SU-DHL-6 (cell line): ENCODE results near the gene HOXD3.

Experiments
- H2AFZ ChIP-seq: fragments of 200-600 bp; sonication (generic); 2 replicates; pipeline ENCODE4 v1.6.1; 2014; ENCODE audit warnings: low read depth, mild to moderate bottlenecking, moderate library complexity, mixed read lengths, antibody characterized with exemption, low read length; ENCODE audit not compliant: severe bottlenecking
- H3F3A ChIP-seq: fragments of 200-600 bp; shearing (Covaris generic); 2 replicates; pipeline ENCODE4 v1.6.0; 2016; ENCODE audit warnings: antibody characterized with exemption, mild to moderate bottlenecking; ENCODE audit not compliant: insufficient read depth
- H3K27ac ChIP-seq: fragments of 200-600 bp; sonication (generic); 2 replicates; pipeline ENCODE4 v1.5.1; 2016; ENCODE audit warnings: low read depth, mild to moderate bottlenecking, low read length, moderate library complexity, mixed read lengths
- H3K27me3 ChIP-seq: fragments of 200-600 bp; sonication (generic), shearing (Covaris generic); 2 replicates; pipeline ENCODE4 v1.6.0; 2014; ENCODE audit warnings: mild to moderate bottlenecking, low read length
- H3K36me3 ChIP-seq: fragments of 200-600 bp; sonication (generic); 2 replicates; pipeline ENCODE4 v1.6.1; 2014; ENCODE audit warnings: mild to moderate bottlenecking, low read length, mixed read lengths
- H3K4me2 ChIP-seq: fragments of 300-600, 200-600 bp; shearing (Covaris generic), sonication (generic); 2 replicates; pipeline ENCODE4 v1.6.0; 2014; ENCODE audit warnings: low read length, low read depth, mild to moderate bottlenecking; ENCODE audit not compliant: poor library complexity, severe bottlenecking
- H3K4me3 ChIP-seq: fragments of 200-600 bp; sonication (generic); 2 replicates; pipeline ENCODE4 v1.5.1; 2014; ENCODE audit warnings: antibody characterized with exemption, low read length, mild to moderate bottlenecking, mixed read lengths; ENCODE audit not compliant: insufficient read depth, poor library complexity, severe bottlenecking
- H3K79me2 ChIP-seq: fragments of 200-600 bp; sonication (generic); 2 replicates; pipeline ENCODE4 v1.6.1; 2014; ENCODE audit warnings: mild to moderate bottlenecking, low read length, moderate library complexity; ENCODE audit not compliant: insufficient read depth
- H3K9ac ChIP-seq: fragments of 200-600 bp; sonication (generic); 2 replicates; pipeline ENCODE4 v1.7.0; 2014; ENCODE audit warnings: mild to moderate bottlenecking, low read length
- H3K9me2 ChIP-seq: fragments of 200-600 bp; sonication (generic); replicated peaks from 2 replicates; pipeline ENCODE4 v1.6.1; 2014; ENCODE audit warnings: low read length; ENCODE audit not compliant: insufficient read depth
- H3K9me3 ChIP-seq: fragments of 200-600 bp; sonication (generic); 2 replicates; pipeline ENCODE4 v1.6.1; 2014; ENCODE audit warnings: low read length, mixed read lengths; ENCODE audit not compliant: insufficient read depth
- H4K20me1 ChIP-seq: fragments of 200-600 bp; sonication (generic); 2 replicates; pipeline ENCODE4 v1.6.1; 2014; ENCODE audit warnings: low read depth, mild to moderate bottlenecking, antibody characterized with exemption, low read length, moderate library complexity, mixed read lengths
- EZH2phosphoT487 ChIP-seq: fragments of 200-600 bp; sonication (generic), shearing (Covaris generic); conservative IDR thresholded peaks from 2 replicates; pipeline ENCODE4 v1.6.1; 2018; ENCODE audit warnings: mild to moderate bottlenecking, antibody characterized with exemption, low read length, moderate library complexity, mixed read lengths
- TF ChIP-seq, protein P1 (sequence below): fragments of 200-600 bp; sonication (generic); IDR thresholded peaks from one replicate; pipeline ENCODE4 v1.5.1; 2017; ENCODE audit warnings: antibody characterized with exemption, mild to moderate bottlenecking, low read length, moderate library complexity; ENCODE audit not compliant: insufficient read depth, poor library complexity, severe bottlenecking

The HOXD3 gene

DNA sequence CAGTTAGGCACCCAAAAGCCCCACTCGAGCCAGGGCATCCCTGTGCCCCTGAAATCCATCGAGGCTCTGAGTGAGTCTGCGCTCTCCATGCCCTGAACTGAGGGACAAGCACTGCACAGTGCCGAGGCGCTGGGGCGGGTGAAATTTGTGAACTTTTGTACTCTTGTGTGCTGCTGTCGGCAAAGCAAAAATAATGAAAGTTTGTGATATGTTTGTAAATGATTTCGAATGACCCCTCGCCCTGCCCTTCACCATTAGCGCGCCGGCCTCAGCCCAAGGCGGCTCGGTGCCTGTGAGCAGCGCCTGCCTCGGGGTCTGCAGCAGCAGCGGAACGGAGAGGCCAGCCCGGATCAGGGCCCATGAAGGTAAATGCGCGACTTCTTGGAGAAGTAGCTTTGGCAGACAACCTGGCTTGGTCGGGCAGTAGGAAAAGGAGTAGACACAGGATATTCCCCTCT is 7.6 kb upstream of the HOXD3 start:
- Histone ChIP-seq H3K79me2 (no peaks in the 10 kb centered on the region), H3K9me3 (no peaks in the 10 kb centered on the region), H3K4me2 (no peak overlapping the region), H3K36me3 (no peaks in the 10 kb centered on the region), H3K27ac (no peak overlapping the region), H3K9me2 (no peaks in the 10 kb centered on the region), H3K27me3 (no peaks in the 10 kb centered on the region), H4K20me1 (no peaks in the 10 kb centered on the region), H2AFZ (no peak overlapping the region), H3K9ac (no peak overlapping the region), H3F3A (no peaks in the 10 kb centered on the region), H3K4me3 (no peak overlapping the region)
- TF ChIP-seq EZH2phosphoT487 = no peak
- TF ChIP-seq, protein P1, sequence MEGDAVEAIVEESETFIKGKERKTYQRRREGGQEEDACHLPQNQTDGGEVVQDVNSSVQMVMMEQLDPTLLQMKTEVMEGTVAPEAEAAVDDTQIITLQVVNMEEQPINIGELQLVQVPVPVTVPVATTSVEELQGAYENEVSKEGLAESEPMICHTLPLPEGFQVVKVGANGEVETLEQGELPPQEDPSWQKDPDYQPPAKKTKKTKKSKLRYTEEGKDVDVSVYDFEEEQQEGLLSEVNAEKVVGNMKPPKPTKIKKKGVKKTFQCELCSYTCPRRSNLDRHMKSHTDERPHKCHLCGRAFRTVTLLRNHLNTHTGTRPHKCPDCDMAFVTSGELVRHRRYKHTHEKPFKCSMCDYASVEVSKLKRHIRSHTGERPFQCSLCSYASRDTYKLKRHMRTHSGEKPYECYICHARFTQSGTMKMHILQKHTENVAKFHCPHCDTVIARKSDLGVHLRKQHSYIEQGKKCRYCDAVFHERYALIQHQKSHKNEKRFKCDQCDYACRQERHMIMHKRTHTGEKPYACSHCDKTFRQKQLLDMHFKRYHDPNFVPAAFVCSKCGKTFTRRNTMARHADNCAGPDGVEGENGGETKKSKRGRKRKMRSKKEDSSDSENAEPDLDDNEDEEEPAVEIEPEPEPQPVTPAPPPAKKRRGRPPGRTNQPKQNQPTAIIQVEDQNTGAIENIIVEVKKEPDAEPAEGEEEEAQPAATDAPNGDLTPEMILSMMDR = no peak

DNA sequence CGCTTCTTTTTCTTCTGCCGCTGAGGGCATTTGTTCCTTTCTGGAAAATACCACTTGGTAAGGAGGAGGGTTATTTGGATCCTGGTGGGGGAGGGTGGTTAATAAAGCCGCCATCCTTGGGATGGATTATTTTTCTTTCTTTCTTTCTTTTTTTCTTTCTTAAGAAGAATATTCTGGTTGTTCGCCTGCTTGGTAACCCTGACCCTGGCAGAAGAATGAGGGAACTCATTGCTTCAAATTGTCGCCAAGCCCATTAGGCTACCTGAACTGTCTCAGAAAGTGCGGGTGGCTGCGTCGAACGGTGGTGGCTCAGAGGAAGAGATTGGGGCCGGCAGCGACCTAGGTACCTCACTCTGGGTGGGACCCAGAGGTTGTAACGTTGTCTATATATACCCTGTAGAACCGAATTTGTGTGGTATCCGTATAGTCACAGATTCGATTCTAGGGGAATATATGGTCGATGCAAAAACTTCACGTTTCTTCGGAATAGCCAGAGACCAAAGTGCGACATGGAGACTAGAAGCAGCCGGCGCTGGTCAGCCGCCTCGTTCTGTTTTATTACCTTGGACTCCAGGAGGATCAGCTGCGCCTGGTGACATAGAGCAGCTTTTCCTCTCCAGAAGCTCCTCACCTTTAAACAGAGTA is 7.0 kb upstream of the HOXD3 start:
- no peaks in the 10 kb centered on the region for H3K9me2 ChIP-seq
- no peak overlapping the region for H3K27ac ChIP-seq
- no peak overlapping the region for H2AFZ ChIP-seq
- H3K4me2 ChIP-seq = no peak overlapping the region
- no peaks in the 10 kb centered on the region for H3K79me2 ChIP-seq
- no peaks in the 10 kb centered on the region for H3F3A ChIP-seq
- no peaks in the 10 kb centered on the region for H3K36me3 ChIP-seq
- H3K27me3 ChIP-seq = no peaks in the 10 kb centered on the region
- no peaks in the 10 kb centered on the region for H3K9me3 ChIP-seq
- no peaks in the 10 kb centered on the region for H4K20me1 ChIP-seq
- no peak overlapping the region for H3K9ac ChIP-seq
- no peak overlapping the region for H3K4me3 ChIP-seq
- TF ChIP-seq, protein P1 = no peak
- TF ChIP-seq EZH2phosphoT487 = no peak

DNA sequence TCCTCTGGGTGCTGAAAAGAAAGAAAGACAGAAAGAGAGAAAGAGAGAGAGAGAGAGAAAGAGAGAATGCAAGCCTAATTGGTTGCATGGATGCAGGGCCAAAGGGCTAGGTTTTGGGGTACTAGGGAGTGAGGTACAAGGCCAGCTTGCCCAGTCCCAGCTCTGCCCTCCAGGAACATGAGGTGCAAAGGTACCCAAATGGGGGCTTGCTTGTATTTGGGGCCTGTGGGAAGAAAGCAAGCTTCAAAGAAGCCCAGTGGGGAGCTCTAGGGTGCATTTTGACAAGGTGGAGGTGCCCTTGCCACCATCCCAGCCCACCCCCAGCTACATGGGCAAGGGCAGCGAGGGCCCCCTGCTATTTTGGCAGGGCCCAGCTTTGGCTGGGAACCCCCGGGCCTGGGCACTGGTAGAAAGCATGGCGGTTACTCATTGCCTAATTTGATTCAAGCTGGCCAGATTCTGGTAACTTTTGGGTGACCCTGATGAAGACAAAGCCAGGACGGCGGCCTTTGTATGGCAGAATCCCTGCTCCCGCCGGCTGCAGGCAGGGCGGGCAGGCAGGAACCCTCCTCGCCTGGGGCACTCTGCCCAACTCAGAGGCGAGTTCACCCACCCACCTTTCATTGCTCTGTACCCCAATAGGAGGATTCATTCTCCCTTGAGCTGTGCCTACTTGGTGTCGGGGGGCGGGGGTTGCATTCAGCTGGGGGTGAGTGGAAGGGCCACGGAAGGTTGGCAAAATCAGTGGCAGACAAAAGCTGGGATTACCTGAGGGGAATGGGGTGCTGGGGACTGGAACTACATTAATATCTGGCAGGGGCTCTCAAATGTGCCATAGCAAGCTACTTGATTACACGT is 6.3 kb upstream of the HOXD3 start:
- TF ChIP-seq, protein P1 = no peak
- TF ChIP-seq EZH2phosphoT487 = no peak
- no peaks in the 10 kb centered on the region for H3K36me3 ChIP-seq
- H4K20me1 ChIP-seq = no peaks in the 10 kb centered on the region
- no peak overlapping the region for H3K27ac ChIP-seq
- no peak overlapping the region for H3K9ac ChIP-seq
- H3K9me3 ChIP-seq = no peaks in the 10 kb centered on the region
- no peak overlapping the region for H3K4me2 ChIP-seq
- H3F3A ChIP-seq = no peaks in the 10 kb centered on the region
- H3K4me3 ChIP-seq = no peak overlapping the region
- no peak overlapping the region for H2AFZ ChIP-seq
- no peaks in the 10 kb centered on the region for H3K79me2 ChIP-seq
- H3K9me2 ChIP-seq = no peaks in the 10 kb centered on the region
- H3K27me3 ChIP-seq = no peaks in the 10 kb centered on the region
